ENCODE measurements around the gene PLEKHB1.

PLEKHB1 gene

GRCh38 chr11:73662445-73663157 lies 16.2 kb downstream of the PLEKHB1 start:
- H4K20me1 ChIP-seq (ENCODE audit: low read depth, low read length) = no peaks in the 10 kb centered on the region

GRCh38 chr11:73663604-73664495 lies 17.5 kb downstream of the PLEKHB1 start:
- Histone ChIP-seq H3K79me2 (ENCODE audit: insufficient read depth, low read length) (no peaks in the 10 kb centered on the region), H2AFZ (ENCODE audit: low read depth, low read length, severe bottlenecking) (no peak overlapping the region), H3K9me3 (ENCODE audit: insufficient read depth, low read length) (no peaks in the 10 kb centered on the region), H3K36me3 (ENCODE audit: low read length) (no peaks in the 10 kb centered on the region), H3K4me2 (ENCODE audit: low read depth, low read length, poor library complexity, severe bottlenecking) (no peak overlapping the region), H3F3A (ENCODE audit: insufficient read depth) (no peaks in the 10 kb centered on the region), H3K9me2 (replicated peaks; ENCODE audit: insufficient read depth, low read length) (no peaks in the 10 kb centered on the region), H3K4me3 (ENCODE audit: insufficient read depth, low read length, poor library complexity, severe bottlenecking) (no peak overlapping the region), H3K9ac (ENCODE audit: low read length) (no peak overlapping the region), H4K20me1 (ENCODE audit: low read depth, low read length) (no peaks in the 10 kb centered on the region), H3K27ac (ENCODE audit: low read depth, low read length) (no peak overlapping the region), H3K27me3 (ENCODE audit: low read length) (no peaks in the 10 kb centered on the region)
- TF ChIP-seq EZH2phosphoT487 (conservative IDR thresholded peaks at IDR 0.05; ENCODE audit: low read length) (no peak), CTCF (IDR thresholded peaks at IDR 0.05; ENCODE audit: insufficient read depth, low read length, poor library complexity, severe bottlenecking) (no peak)

More at GRCh38 chr11:73662445-73663157, 16.2 kb downstream of the PLEKHB1 start:
- no peaks in the 10 kb centered on the region for H3K9me2 ChIP-seq (replicated peaks; ENCODE audit: insufficient read depth, low read length)
- H3F3A ChIP-seq (ENCODE audit: insufficient read depth) = no peaks in the 10 kb centered on the region
- H3K27me3 ChIP-seq (ENCODE audit: low read length) = no peaks in the 10 kb centered on the region
- no peak overlapping the region for H3K9ac ChIP-seq (ENCODE audit: low read length)
- no peak overlapping the region for H2AFZ ChIP-seq (ENCODE audit: low read depth, low read length, severe bottlenecking)
- H3K27ac ChIP-seq (ENCODE audit: low read depth, low read length) = no peak overlapping the region
- no peak overlapping the region for H3K4me3 ChIP-seq (ENCODE audit: insufficient read depth, low read length, poor library complexity, severe bottlenecking)
- no peaks in the 10 kb centered on the region for H3K79me2 ChIP-seq (ENCODE audit: insufficient read depth, low read length)
- no peak overlapping the region for H3K4me2 ChIP-seq (ENCODE audit: low read depth, low read length, poor library complexity, severe bottlenecking)
- H3K36me3 ChIP-seq (ENCODE audit: low read length) = no peaks in the 10 kb centered on the region
- no peak for TF ChIP-seq EZH2phosphoT487 (conservative IDR thresholded peaks at IDR 0.05; ENCODE audit: low read length)
- no peak for TF ChIP-seq CTCF (IDR thresholded peaks at IDR 0.05; ENCODE audit: insufficient read depth, low read length, poor library complexity, severe bottlenecking)
- no peaks in the 10 kb centered on the region for H3K9me3 ChIP-seq (ENCODE audit: insufficient read depth, low read length)

GRCh38 chr11:73664877-73665276 lies 18.5 kb downstream of the PLEKHB1 start:
- Histone ChIP-seq H3F3A (ENCODE audit: insufficient read depth) (no peaks in the 10 kb centered on the region), H3K36me3 (ENCODE audit: low read length) (no peaks in the 10 kb centered on the region), H4K20me1 (ENCODE audit: low read depth, low read length) (no peaks in the 10 kb centered on the region), H3K27ac (ENCODE audit: low read depth, low read length) (no peak overlapping the region), H3K9me2 (replicated peaks; ENCODE audit: insufficient read depth, low read length) (no peaks in the 10 kb centered on the region), H3K27me3 (ENCODE audit: low read length) (no peaks in the 10 kb centered on the region), H2AFZ (ENCODE audit: low read depth, low read length, severe bottlenecking) (no peak overlapping the region), H3K4me3 (ENCODE audit: insufficient read depth, low read length, poor library complexity, severe bottlenecking) (no peak overlapping the region), H3K9me3 (ENCODE audit: insufficient read depth, low read length) (no peaks in the 10 kb centered on the region), H3K9ac (ENCODE audit: low read length) (no peak overlapping the region), H3K4me2 (ENCODE audit: low read depth, low read length, poor library complexity, severe bottlenecking) (no peak overlapping the region), H3K79me2 (ENCODE audit: insufficient read depth, low read length) (no peaks in the 10 kb centered on the region)
- TF ChIP-seq EZH2phosphoT487 (conservative IDR thresholded peaks at IDR 0.05; ENCODE audit: low read length) (no peak), CTCF (IDR thresholded peaks at IDR 0.05; ENCODE audit: insufficient read depth, low read length, poor library complexity, severe bottlenecking) (no peak)

Data from SU-DHL-6 (cell line).